K562 (cell line): Measurements from ENCODE around the gene TEAD3. TPM values are rescaled to one million over a fixed set of nuclear protein-coding genes. Genes with fewer than 3 reads are reported as not detected.

Source experiments
- ARID1B ChIP-seq: fragments of 450-650 bp; IDR thresholded peaks from 2 replicates; pipeline ENCODE4 v1.6.1; 2016; ENCODE audit warnings: antibody characterized with exemption, mild to moderate bottlenecking, inconsistent platforms
- BRCA1 ChIP-seq, 2 experiments: fragments of 450-650 bp in 1 of 2; sonication (generic) in 1 of 2; formaldehyde crosslinking in 1 of 2; IDR thresholded peaks; 2 replicates each; pipeline versions ENCODE4 v1.5.0 to v1.6.1; 2017 to 2020; ENCODE audit warnings: mild to moderate bottlenecking in 1 of 2, missing genetic modification reagents in 1 of 2
- JUND ChIP-seq, 2 experiments: IDR thresholded peaks; 2 replicates in 1 of 2; 3 replicates in 1 of 2; pipeline ENCODE4 v1.6.1; 2011; ENCODE audit warnings: borderline replicate concordance in 2 of 2, low read depth in 2 of 2, low read length in 2 of 2, improper control_type of control experiment in 1 of 2, missing biosample characterization in 1 of 2, missing genetic modification characterization in 1 of 2, missing genetic modification reagents in 1 of 2
- KAT8 ChIP-seq: fragments of 450-650 bp; IDR thresholded peaks from 2 replicates; pipeline ENCODE4 v1.6.1; 2016; ENCODE audit warnings: low read depth, mild to moderate bottlenecking
- SMARCE1 ChIP-seq: fragments of 450-650 bp; IDR thresholded peaks from 2 replicates; pipeline ENCODE4 v1.7.1; 2016; ENCODE audit warnings: mild to moderate bottlenecking
- SRSF3 ChIP-seq: fragments of 200-400 bp; formaldehyde crosslinking; IDR thresholded peaks from 2 replicates; pipeline ENCODE4 v1.6.1; 2016; ENCODE audit warnings: mild to moderate bottlenecking, low read length, moderate library complexity; ENCODE audit not compliant: insufficient read depth
- TAF15 ChIP-seq: fragments of 200-400 bp; formaldehyde crosslinking; IDR thresholded peaks from 2 replicates; pipeline ENCODE4 v1.6.1; 2017; ENCODE audit warnings: mild to moderate bottlenecking, low read depth, low read length, moderate library complexity
- TFAM ChIP-seq: fragments of 250-450 bp; sonication (Bioruptor Pico); conservative IDR thresholded peaks from 2 replicates; pipeline ENCODE4 v1.5.0; 2021; ENCODE audit warnings: mild to moderate bottlenecking, moderate library complexity
- ZBTB1 ChIP-seq: sonication (generic); formaldehyde crosslinking; IDR thresholded peaks from 2 replicates; pipeline ENCODE4 v1.8.1; 2023; ENCODE audit warnings: missing genetic modification reagents, low read depth, mild to moderate bottlenecking, borderline replicate concordance
- ZNF354B ChIP-seq: fragments of 250-450 bp; sonication (Bioruptor Pico); IDR thresholded peaks from 2 replicates; pipeline ENCODE4 v1.4.0; 2020
- ZNF830 ChIP-seq: fragments of 250-450 bp; sonication (Bioruptor Pico); IDR thresholded peaks from 2 replicates; pipeline ENCODE4 v1.5.0; 2021; ENCODE audit warnings: mild to moderate bottlenecking
- polyA plus RNA-seq, 8 experiments: library from polyadenylated mRNA; depleted of rRNA in 4 of 8; stranded (reverse) in 5 of 8; unstranded in 3 of 8; fragments of >200 nt; fragmentation: Nextera tagmentation in 2 of 8; fragmentation: Illumina TruSeq in 1 of 8; extraction: Ambion mirVana in 2 of 8; extraction: Trizol in 1 of 8; gene quantifications; 2 replicates each; pipeline versions ENCODE4 v1.2.1 to v1.2.3, GENCODE V29; 2011 to 2014; ENCODE audit warnings: inconsistent platforms in 1 of 8, missing spikeins in 1 of 8
- total RNA-seq, 7 experiments: library from RNA; depleted of rRNA in 6 of 7; stranded (reverse); fragments of >200 nt in 6 of 7; fragmentation: Illumina TruSeq in 2 of 7; extraction: Trizol in 2 of 7; gene quantifications; 2 replicates each; pipeline versions ENCODE4 v1.2.1 to v1.2.3, GENCODE V29; 2011 to 2021; ENCODE audit warnings: low replicate concordance in 1 of 7
- TF ChIP-seq, protein P1 (sequence below), 2 experiments: fragments of 450-650 bp; IDR thresholded peaks; 2 replicates each; pipeline ENCODE4 v1.6.1; 2016
- TF ChIP-seq, protein P2 (sequence below): fragments of 450-650 bp; formaldehyde crosslinking; IDR thresholded peaks from 2 replicates; pipeline ENCODE4 v1.4.0; 2022; ENCODE audit warnings: missing genetic modification characterization
- TF ChIP-seq, protein P3 (sequence below): fragments of 250-450 bp; sonication (Bioruptor Pico); IDR thresholded peaks from 2 replicates; pipeline ENCODE4 v1.5.0; 2021

Gene TEAD3
- total and polyA plus RNA-seq, 9 of the 15 experiments (the other 6 are each of a cell fraction or from before 2014, with no cell fraction given), result 0.63 to 13.2 (median 3.3) TPM

- TF ChIP-seq ZBTB1 (CRISPR knock-in tag), result peak; percentile 52
- no peak for TF ChIP-seq SMARCE1
- no peak for TF ChIP-seq ZNF354B (CRISPR knock-in tag)
- TF ChIP-seq TFAM (CRISPR knock-in tag), result no peak
- TF ChIP-seq BRCA1 (IDR thresholded peaks at IDR 0.05), result no peak
- TF ChIP-seq BRCA1 (CRISPR knock-in tag; IDR thresholded peaks at IDR 0.05), result peak; percentile 50; the same call in 1 of the 2 replicates
- no peak for TF ChIP-seq TAF15
- TF ChIP-seq, protein P1, sequence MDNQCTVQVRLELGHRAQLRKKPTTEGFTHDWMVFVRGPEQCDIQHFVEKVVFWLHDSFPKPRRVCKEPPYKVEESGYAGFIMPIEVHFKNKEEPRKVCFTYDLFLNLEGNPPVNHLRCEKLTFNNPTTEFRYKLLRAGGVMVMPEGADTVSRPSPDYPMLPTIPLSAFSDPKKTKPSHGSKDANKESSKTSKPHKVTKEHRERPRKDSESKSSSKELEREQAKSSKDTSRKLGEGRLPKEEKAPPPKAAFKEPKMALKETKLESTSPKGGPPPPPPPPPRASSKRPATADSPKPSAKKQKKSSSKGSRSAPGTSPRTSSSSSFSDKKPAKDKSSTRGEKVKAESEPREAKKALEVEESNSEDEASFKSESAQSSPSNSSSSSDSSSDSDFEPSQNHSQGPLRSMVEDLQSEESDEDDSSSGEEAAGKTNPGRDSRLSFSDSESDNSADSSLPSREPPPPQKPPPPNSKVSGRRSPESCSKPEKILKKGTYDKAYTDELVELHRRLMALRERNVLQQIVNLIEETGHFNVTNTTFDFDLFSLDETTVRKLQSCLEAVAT (IDR thresholded peaks at IDR 0.05), result peak in 1 of 2 experiments; percentile 43; a peak in 2 of 4 replicates
- TF ChIP-seq ZNF830 (CRISPR knock-in tag), result no peak
- TF ChIP-seq JUND (IDR thresholded peaks at IDR 0.05; ENCODE audit: borderline replicate concordance, low read depth, low read length), result no peak
- no peak for TF ChIP-seq JUND (tag; IDR thresholded peaks at IDR 0.05; ENCODE audit: borderline replicate concordance, low read depth, low read length)
- no peak for TF ChIP-seq ARID1B
- no peak for TF ChIP-seq KAT8
- peak; percentile 19; the same call in 1 of the 2 replicates for TF ChIP-seq SRSF3
- TF ChIP-seq, protein P2, sequence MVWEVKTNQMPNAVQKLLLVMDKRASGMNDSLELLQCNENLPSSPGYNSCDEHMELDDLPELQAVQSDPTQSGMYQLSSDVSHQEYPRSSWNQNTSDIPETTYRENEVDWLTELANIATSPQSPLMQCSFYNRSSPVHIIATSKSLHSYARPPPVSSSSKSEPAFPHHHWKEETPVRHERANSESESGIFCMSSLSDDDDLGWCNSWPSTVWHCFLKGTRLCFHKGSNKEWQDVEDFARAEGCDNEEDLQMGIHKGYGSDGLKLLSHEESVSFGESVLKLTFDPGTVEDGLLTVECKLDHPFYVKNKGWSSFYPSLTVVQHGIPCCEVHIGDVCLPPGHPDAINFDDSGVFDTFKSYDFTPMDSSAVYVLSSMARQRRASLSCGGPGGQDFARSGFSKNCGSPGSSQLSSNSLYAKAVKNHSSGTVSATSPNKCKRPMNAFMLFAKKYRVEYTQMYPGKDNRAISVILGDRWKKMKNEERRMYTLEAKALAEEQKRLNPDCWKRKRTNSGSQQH (CRISPR knock-in tag), result no peak
- TF ChIP-seq, protein P3, sequence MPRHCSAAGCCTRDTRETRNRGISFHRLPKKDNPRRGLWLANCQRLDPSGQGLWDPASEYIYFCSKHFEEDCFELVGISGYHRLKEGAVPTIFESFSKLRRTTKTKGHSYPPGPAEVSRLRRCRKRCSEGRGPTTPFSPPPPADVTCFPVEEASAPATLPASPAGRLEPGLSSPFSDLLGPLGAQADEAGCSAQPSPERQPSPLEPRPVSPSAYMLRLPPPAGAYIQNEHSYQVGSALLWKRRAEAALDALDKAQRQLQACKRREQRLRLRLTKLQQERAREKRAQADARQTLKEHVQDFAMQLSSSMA (CRISPR knock-in tag), result no peak
- TF ChIP-seq, all 486 proteins: peak for 37
Measured at GRCh38 chr6:35468980-35469750, 27.7 kb downstream of the TEAD3 start (continued).
